Embryonic facial prominence (tissue), 1 donor: ENCODE data around the gene NIT1.
"Not testable (repeated sequence)": the region's sequence is repeated elsewhere in the genome, so short reads cannot be mapped to it uniquely, and the experiment has no call there.

Source experiments
- DNase-seq: peaks from one replicate; pipeline ENCODE4 v3.0.0-alpha.2; 2016; ENCODE audit errors: extremely low spot score

NIT1 gene

GRCh38 chr1:161113915-161114314 lies 4.0 kb upstream of the NIT1 start:
- DNase-seq, result no peak

GRCh38 chr1:161114556-161114955 lies 3.3 kb upstream of the NIT1 start:
- no peak for DNase-seq

- no peak for DNase-seq
Measured at GRCh38 chr1:161115132-161115711, 2.7 kb upstream of the NIT1 start.

GRCh38 chr1:161115961-161116360 lies 1.9 kb upstream of the NIT1 start:
- DNase-seq, result not testable (repeated sequence)

GRCh38 chr1:161119092-161119903 lies 1.4 kb downstream of the NIT1 start:
- peak; percentile 68 for DNase-seq

- DNase-seq, result no peak
Measured at GRCh38 chr1:161121042-161121650, 3.2 kb downstream of the NIT1 start.

GRCh38 chr1:161121834-161122233 lies 3.9 kb downstream of the NIT1 start:
- DNase-seq, result no peak

GRCh38 chr1:161122967-161123366 lies 5.1 kb downstream of the NIT1 start:
- no peak for DNase-seq

GRCh38 chr1:161127649-161128048 lies 9.7 kb downstream of the NIT1 start:
- no peak for DNase-seq

- no peak for DNase-seq
Measured at GRCh38 chr1:161128591-161129420, 10.9 kb downstream of the NIT1 start.

- DNase-seq, result no peak
Measured at GRCh38 chr1:161130266-161130665, 12.4 kb downstream of the NIT1 start.

- DNase-seq, result peak; percentile 14
Measured at GRCh38 chr1:161131523-161132409, 13.9 kb downstream of the NIT1 start.

- peak; percentile 94 for DNase-seq
Measured at GRCh38 chr1:161132410-161133219, 14.7 kb downstream of the NIT1 start, which contains the start of gene DEDD. TSS of gene DEDD (minus strand) at chr1:161132667. CDS start at chr1:161124462, 8,205 bp downstream.

GRCh38 chr1:161133220-161133740 lies 15.4 kb downstream of the NIT1 start:
- no peak for DNase-seq

GRCh38 chr1:161137881-161138280 lies 20.0 kb downstream of the NIT1 start:
- no peak for DNase-seq

GRCh38 chr1:161138431-161138830 lies 20.5 kb downstream of the NIT1 start:
- DNase-seq, result no peak

GRCh38 chr1:161139766-161140165 lies 21.9 kb downstream of the NIT1 start:
- DNase-seq, result no peak

GRCh38 chr1:161140755-161141400 lies 23.0 kb downstream of the NIT1 start:
- DNase-seq, result no peak

GRCh38 chr1:161145832-161146231 lies 27.9 kb downstream of the NIT1 start:
- DNase-seq, result no peak
